Cardiac muscle cell (in vitro differentiated cells and primary cell): Measurements from ENCODE around the gene BLTP2. TPM values are rescaled to one million over a fixed set of nuclear protein-coding genes. Genes with fewer than 3 reads are reported as not detected.

ENCODE experiments used
- DNase-seq, 2 donors: peaks; one replicate each; pipeline versions ENCODE4 v3.0.0 to v3.0.0-alpha.2; 2010 to 2017; ENCODE audit warnings: low read depth in 1 of 2, low spot score in 1 of 2
- H3K27ac ChIP-seq: fragments of 200-600 bp; sonication (generic); 2 replicates; pipeline ENCODE4 v1.5.1; 2016
- H3K27me3 ChIP-seq: fragments of 200-600 bp; sonication (generic); 2 replicates; pipeline ENCODE4 v1.6.0; 2016; ENCODE audit warnings: control low read depth
- H3K36me3 ChIP-seq: fragments of 200-600 bp; sonication (generic); 2 replicates; pipeline ENCODE4 v1.5.1; 2016; ENCODE audit warnings: control low read depth
- H3K4me1 ChIP-seq: fragments of 200-600 bp; sonication (generic); 2 replicates; pipeline ENCODE4 v1.8.1; 2017; ENCODE audit warnings: low read depth, mild to moderate bottlenecking, mixed run types
- H3K4me3 ChIP-seq: fragments of 200-600 bp; sonication (generic); 2 replicates; pipeline ENCODE4 v1.5.1; 2016; ENCODE audit warnings: mild to moderate bottlenecking
- H3K9me3 ChIP-seq: fragments of 200-600 bp; sonication (generic); 2 replicates; pipeline ENCODE4 v1.5.1; 2017; ENCODE audit warnings: low read depth, mild to moderate bottlenecking, control low read depth
- polyA plus RNA-seq: library from polyadenylated mRNA; unstranded; fragments of >200 nt; fragmentation: Nextera tagmentation; extraction: Ambion mirVana; gene quantifications from 2 replicates; pipeline ENCODE4 v1.2.1, GENCODE V29; 2016
- total RNA-seq: library from RNA; depleted of rRNA; stranded (reverse); fragments of >200 nt; gene quantifications from 2 replicates; pipeline ENCODE4 v1.2.3, GENCODE V29; 2016
- TF ChIP-seq, protein P1 (sequence below): IDR thresholded peaks from 2 replicates; pipeline ENCODE4 v1.5.1; 2012; ENCODE audit warnings: low read depth, mild to moderate bottlenecking, low read length

BLTP2 gene
- total and polyA plus RNA-seq, 2 experiments from 2014 or later, result 49.2 to 67.3 TPM

DNA sequence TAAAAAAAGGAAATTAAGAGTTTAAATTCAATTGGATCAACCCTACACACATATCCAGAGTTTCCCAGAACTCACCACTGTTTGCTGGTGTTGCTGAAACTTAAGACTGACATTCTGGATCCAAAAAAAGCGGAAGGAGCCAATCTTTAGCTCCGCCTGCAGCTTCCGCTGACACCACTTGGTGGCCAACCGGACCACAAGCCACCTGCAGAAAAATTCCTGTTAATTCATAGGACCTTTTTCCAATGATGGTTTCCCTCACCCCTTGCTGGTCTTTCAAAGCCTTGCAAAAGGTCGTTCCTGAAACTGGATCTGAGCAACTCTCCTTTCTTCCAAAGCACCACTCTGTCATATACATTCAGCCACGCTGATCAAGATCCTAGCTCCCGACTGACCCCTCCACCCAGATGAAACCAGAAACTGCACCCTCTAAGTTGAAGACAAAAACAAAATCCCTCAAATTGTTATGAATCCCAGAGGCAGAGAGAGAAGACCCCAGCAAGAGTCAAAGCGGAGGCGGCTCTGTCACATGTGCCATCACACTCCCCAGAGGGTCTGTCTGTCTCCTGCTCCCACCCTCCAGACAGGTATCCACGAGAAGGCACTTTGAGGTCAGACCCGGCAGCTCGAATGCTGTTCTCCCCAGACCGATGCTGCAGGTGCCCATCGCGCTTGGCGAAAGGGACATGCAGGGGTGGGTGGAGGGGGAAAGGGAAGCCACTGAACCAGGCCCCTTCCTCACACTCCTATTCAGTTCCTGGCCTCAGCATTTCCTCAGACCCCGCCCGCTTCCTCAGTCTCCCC, 773 bp downstream of the BLTP2 start:
- H3K4me3 ChIP-seq, result peak overlapping the region; percentile 91
- peaks cover 35% of the 10 kb centered on the region for H3K36me3 ChIP-seq
- peaks cover 17% of the 10 kb centered on the region for H3K4me1 ChIP-seq
- no peaks in the 10 kb centered on the region for H3K27me3 ChIP-seq
- TF ChIP-seq, protein P1, sequence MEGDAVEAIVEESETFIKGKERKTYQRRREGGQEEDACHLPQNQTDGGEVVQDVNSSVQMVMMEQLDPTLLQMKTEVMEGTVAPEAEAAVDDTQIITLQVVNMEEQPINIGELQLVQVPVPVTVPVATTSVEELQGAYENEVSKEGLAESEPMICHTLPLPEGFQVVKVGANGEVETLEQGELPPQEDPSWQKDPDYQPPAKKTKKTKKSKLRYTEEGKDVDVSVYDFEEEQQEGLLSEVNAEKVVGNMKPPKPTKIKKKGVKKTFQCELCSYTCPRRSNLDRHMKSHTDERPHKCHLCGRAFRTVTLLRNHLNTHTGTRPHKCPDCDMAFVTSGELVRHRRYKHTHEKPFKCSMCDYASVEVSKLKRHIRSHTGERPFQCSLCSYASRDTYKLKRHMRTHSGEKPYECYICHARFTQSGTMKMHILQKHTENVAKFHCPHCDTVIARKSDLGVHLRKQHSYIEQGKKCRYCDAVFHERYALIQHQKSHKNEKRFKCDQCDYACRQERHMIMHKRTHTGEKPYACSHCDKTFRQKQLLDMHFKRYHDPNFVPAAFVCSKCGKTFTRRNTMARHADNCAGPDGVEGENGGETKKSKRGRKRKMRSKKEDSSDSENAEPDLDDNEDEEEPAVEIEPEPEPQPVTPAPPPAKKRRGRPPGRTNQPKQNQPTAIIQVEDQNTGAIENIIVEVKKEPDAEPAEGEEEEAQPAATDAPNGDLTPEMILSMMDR, result peak; percentile 34
- DNase-seq, result peak; percentile 61 to 63
- H3K27ac ChIP-seq, result peak overlapping the region; percentile 92
- H3K9me3 ChIP-seq, result no peaks in the 10 kb centered on the region

DNA sequence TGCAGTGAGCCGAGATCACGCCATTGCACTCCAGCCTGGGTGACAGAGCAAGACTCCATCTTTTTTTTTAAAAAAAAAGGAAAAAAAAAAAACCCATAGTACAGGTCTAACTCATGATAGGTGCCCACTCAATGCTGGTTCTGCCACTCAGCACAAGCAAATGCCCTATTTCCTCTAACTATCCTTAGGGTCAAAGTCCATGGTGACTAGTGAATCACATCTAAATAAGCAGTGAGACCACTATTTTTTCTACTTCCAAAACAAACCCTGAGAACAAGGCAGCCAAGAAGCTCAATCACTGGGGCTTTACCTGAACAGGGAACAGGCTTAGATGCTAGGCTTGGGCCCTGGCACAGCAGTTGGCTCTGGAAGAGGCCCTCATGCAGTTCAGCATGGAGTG, 3.4 kb downstream of the BLTP2 start:
- Histone ChIP-seq H3K36me3 (peaks cover 50% of the 10 kb centered on the region), H3K27ac (no peak overlapping the region), H3K9me3 (no peaks in the 10 kb centered on the region), H3K4me1 (peaks cover 12% of the 10 kb centered on the region), H3K4me3 (no peak overlapping the region), H3K27me3 (no peaks in the 10 kb centered on the region)
- no peak for DNase-seq
- TF ChIP-seq, protein P1, result no peak

DNA sequence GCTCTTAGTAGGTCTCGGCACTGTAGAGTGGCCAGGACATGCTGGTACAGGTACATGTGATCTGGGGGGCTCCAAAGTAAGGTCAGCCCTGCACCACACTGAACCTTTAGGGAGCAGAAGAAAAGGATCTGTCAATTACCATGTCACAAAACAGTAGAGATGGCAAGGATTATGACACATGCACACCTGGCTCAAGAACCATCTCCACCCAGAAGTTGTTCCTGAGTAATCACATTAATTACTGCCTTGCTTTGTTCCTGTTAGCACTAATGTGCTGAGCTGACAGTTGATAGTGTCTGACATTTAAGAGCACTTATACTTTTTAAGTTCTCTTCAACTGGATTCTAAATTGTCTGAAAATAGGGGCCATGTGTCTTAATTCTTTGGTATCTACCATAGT, 9.5 kb downstream of the BLTP2 start:
- Histone ChIP-seq H3K9me3 (no peaks in the 10 kb centered on the region), H3K27ac (no peak overlapping the region), H3K36me3 (peaks cover 70% of the 10 kb centered on the region), H3K27me3 (no peaks in the 10 kb centered on the region), H3K4me1 (no peaks in the 10 kb centered on the region), H3K4me3 (no peak overlapping the region)
- TF ChIP-seq, protein P1, result no peak
- no peak for DNase-seq

DNA sequence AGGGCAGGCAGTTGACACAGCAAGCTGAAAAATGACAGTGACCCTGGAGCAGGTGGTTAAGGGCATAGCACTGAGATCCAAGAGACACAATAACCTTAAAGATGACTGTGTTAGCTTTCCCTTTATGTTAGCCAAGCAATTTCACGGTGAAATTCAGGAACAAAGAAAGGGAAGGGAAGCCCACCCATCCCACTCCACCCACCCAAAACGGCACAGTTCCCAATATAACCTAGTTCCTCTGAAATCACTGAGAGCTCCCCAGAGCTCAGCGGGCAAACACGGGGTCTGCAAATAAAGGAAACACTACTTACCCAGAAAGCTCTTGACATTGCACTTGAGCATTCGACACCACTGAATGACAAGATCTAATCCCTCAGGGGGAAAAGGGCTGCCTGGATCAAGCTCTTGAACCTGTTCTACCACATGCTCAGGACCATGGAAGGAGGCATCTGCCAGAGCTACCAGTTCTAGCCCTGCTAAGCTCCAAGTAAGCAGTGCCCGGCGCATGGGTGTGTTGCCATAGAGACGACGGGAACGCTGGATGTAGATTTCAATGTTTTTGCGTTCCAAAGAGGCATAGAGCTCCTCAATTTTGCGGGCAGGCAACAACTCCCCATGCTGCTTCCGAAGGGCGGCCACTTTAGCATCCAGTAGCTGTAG, 10.6 kb downstream of the BLTP2 start:
- TF ChIP-seq, protein P1, result no peak
- H3K4me3 ChIP-seq, result no peak overlapping the region
- H3K27me3 ChIP-seq, result no peaks in the 10 kb centered on the region
- no peak for DNase-seq
- H3K9me3 ChIP-seq, result no peaks in the 10 kb centered on the region
- H3K36me3 ChIP-seq, result peaks cover 63% of the 10 kb centered on the region
- H3K4me1 ChIP-seq, result no peaks in the 10 kb centered on the region
- H3K27ac ChIP-seq, result no peak overlapping the region

DNA sequence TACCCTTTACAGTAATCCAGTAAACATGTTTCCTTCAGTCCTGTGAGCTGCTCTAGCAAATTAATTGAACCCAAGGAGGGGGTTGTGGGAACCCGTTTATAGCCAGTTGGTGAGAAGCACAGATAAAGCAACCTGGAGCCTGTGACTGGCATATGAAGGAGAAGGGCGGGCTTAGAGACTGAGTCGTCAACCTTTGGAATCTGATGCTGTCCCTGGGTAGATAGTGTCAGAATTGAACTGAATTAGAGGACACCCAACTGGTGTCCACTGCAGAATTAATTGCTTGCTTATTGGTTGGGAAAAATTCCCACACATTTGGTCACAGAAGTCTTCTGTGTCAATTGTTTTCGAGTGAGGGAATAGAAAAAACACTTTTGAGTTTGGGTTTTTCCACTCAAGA, 18.1 kb downstream of the BLTP2 start:
- Histone ChIP-seq H3K9me3 (no peaks in the 10 kb centered on the region), H3K36me3 (peaks cover 46% of the 10 kb centered on the region), H3K4me1 (no peaks in the 10 kb centered on the region), H3K27ac (no peak overlapping the region), H3K27me3 (no peaks in the 10 kb centered on the region), H3K4me3 (no peak overlapping the region)
- TF ChIP-seq, protein P1, result no peak
- DNase-seq, result no peak
